ENCODE measurements around the gene LRRC1.
"Not testable (repeated sequence)": the region's sequence is repeated elsewhere in the genome, so short reads cannot be mapped to it uniquely, and the experiment has no call there.

Gene LRRC1

GRCh38 chr6:53793318-53794136 is 1.3 kb upstream of the LRRC1 start:
- DNase-seq: peak; percentile 44

- peak; percentile 42 for DNase-seq
Observed at GRCh38 chr6:53794137-53794719, 577 bp upstream of the LRRC1 start.

- no peak for DNase-seq
Observed at GRCh38 chr6:53795340-53795701, 516 bp downstream of the LRRC1 start.

GRCh38 chr6:53795702-53796450 is 1.1 kb downstream of the LRRC1 start:
- no peak for DNase-seq

GRCh38 chr6:53796451-53796780 is 1.6 kb downstream of the LRRC1 start:
- no peak for DNase-seq

- DNase-seq: no peak
Observed at GRCh38 chr6:53796791-53797190, 2.0 kb downstream of the LRRC1 start.

GRCh38 chr6:53797304-53797703 is 2.5 kb downstream of the LRRC1 start:
- DNase-seq: no peak

- no peak for DNase-seq
Observed at GRCh38 chr6:53799340-53799739, 4.5 kb downstream of the LRRC1 start.

- no peak for DNase-seq
Observed at GRCh38 chr6:53801022-53801421, 6.2 kb downstream of the LRRC1 start.

GRCh38 chr6:53802582-53802981 is 7.8 kb downstream of the LRRC1 start:
- no peak for DNase-seq

- DNase-seq: no peak
Observed at GRCh38 chr6:53803081-53803860, 8.5 kb downstream of the LRRC1 start.

GRCh38 chr6:53805016-53805415 is 10.2 kb downstream of the LRRC1 start:
- DNase-seq: no peak

- no peak for DNase-seq
Observed at GRCh38 chr6:53805725-53806124, 10.9 kb downstream of the LRRC1 start.

- DNase-seq: not testable (repeated sequence)
Observed at GRCh38 chr6:53807606-53808005, 12.8 kb downstream of the LRRC1 start.

- no peak for DNase-seq
Observed at GRCh38 chr6:53808302-53808881, 13.6 kb downstream of the LRRC1 start.

- no peak for DNase-seq
Observed at GRCh38 chr6:53809691-53810090, 14.9 kb downstream of the LRRC1 start.

- DNase-seq: no peak
Observed at GRCh38 chr6:53811082-53811481, 16.3 kb downstream of the LRRC1 start.

- DNase-seq: no peak
Observed at GRCh38 chr6:53811746-53812145, 16.9 kb downstream of the LRRC1 start.

- no peak for DNase-seq
Observed at GRCh38 chr6:53813096-53813495, 18.3 kb downstream of the LRRC1 start.

GRCh38 chr6:53813801-53814200 is 19.0 kb downstream of the LRRC1 start:
- DNase-seq: no peak

- DNase-seq: no peak
Observed at GRCh38 chr6:53814353-53814752, 19.5 kb downstream of the LRRC1 start.

- no peak for DNase-seq
Observed at GRCh38 chr6:53815381-53816119, 20.7 kb downstream of the LRRC1 start.

Data from stimulated activated naive CD4-positive, alpha-beta T cell treated with Interleukin-2 at 50 U/mL for 16 hours (primary cell).